ENCODE data around the gene RNF169.

- TF ChIP-seq GATA2 (IDR thresholded peaks at IDR 0.05; ENCODE audit: low read depth, low read length) (peak; percentile 69; the same call in 1 of the 2 replicates), GATA3 (IDR thresholded peaks at IDR 0.05; ENCODE audit: low read depth, low read length) (no peak)
Observed at GRCh38 chr11:74702383-74703007, 46.2 kb upstream of the RNF169 start.
